ENCODE data around the gene MTHFSD. TPM values are rescaled to one million over a fixed set of nuclear protein-coding genes. Genes with fewer than 3 reads are reported as not detected.

Gene MTHFSD
- total and polyA plus RNA-seq, 2 of the 8 experiments (the other 6 are each of a cell fraction or from before 2014, with no cell fraction given), result 7.1 to 9.8 TPM

DNA sequence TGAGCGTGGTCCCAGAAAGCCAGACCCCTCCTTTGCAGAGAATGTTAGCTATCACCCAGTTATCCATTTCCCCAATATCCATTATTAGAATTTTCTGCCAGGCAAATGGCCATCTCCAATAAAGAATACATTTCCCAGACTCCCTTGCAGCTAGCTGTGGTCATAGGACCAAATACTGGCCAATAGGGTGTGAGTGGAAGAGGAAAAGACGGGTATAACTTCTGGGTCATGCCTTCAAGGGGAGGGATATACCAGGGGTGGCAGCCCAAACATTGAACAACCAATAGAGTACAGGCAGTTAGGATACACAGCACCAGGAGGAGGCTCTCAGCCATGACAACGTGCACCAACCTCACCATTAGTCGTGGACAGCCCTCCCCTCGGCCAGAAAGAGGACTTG is 70.8 kb downstream of the MTHFSD start:
- no peak overlapping the region for H4K5ac ChIP-seq (ENCODE audit: insufficient read length, low read depth, low read length)
- peaks cover 3% of the 10 kb centered on the region; the same call in 1 of the 2 replicates for H3K23me2 ChIP-seq (ENCODE audit: low read depth, low read length)
- 78% methylated on average over 5 of the region's 5 CpGs; no CpG with 5 or more reads in 1 of the 2 experiments for WGBS, 2 experiments (ENCODE audit: extremely low coverage in 1 of 2, insufficient coverage in 1 of 2, insufficient read length in 1 of 2, insufficient replicate concordance in 2 of 2, low coverage in 1 of 2, low lambda C conversion rate in 2 of 2, missing lambda C conversion rate in 1 of 2)
- H3K4ac ChIP-seq (replicated peaks; ENCODE audit: insufficient read length, low read depth, low read length), result no peak overlapping the region
- no peak overlapping the region for H3K4me3 ChIP-seq (ENCODE audit: extremely low read depth in 1 of 4, insufficient read depth in 2 of 4, low read depth in 3 of 4, low read length in 4 of 4)
- H3K23ac ChIP-seq (ENCODE audit: insufficient read length), result no peak overlapping the region
- peaks cover 0 to 13% (median 3%) of the 10 kb centered on the region in 4 experiments; a peak in 2 of 7 replicates for H3K27me3 ChIP-seq (replicated peaks in 1 of 4; ENCODE audit: control insufficient read depth in 3 of 4, extremely low read depth in 1 of 4, insufficient read depth in 3 of 4, low read length in 3 of 4)
- no peak overlapping the region for H2BK20ac ChIP-seq (ENCODE audit: low read length)
- no peak overlapping the region; the same call in 1 of the 2 replicates for H4K8ac ChIP-seq (ENCODE audit: extremely low read depth, insufficient read depth, low read length)
- peaks cover 2% of the 10 kb centered on the region in 2 experiments for H4K20me1 ChIP-seq (replicated peaks in 1 of 2; ENCODE audit: control insufficient read depth in 1 of 2, insufficient read depth in 2 of 2, low read length in 2 of 2)
- peaks cover 9 to 10% of the 10 kb centered on the region in 2 experiments for H3K9me3 ChIP-seq (ENCODE audit: insufficient read depth in 2 of 2, low read depth in 1 of 2, low read length in 1 of 2)
- H3K79me1 ChIP-seq (ENCODE audit: low read depth, low read length), result no peaks in the 10 kb centered on the region
- H2BK5ac ChIP-seq (ENCODE audit: low read depth, low read length), result no peak overlapping the region
- ChIA-PET CTCF (ENCODE audit: partially characterized antibody) (interaction anchor here (2.5 kb wide), 1 partner anchor 232 kb away, joined by 9 read pairs; no protein-coding TSS in a partner anchor), POLR2A (ENCODE audit: partially characterized antibody) (no interaction called here)
- no peak overlapping the region for H2BK12ac ChIP-seq (ENCODE audit: low read depth, low read length)
- H3K4me1 ChIP-seq (replicated peaks in 1 of 4; ENCODE audit: control insufficient read depth in 3 of 4, insufficient read depth in 4 of 4, low read length in 3 of 4), result peaks cover 0 to 4% (median 0%) of the 10 kb centered on the region in 4 experiments; a peak in 1 of 7 replicates
- no peaks in the 10 kb centered on the region for H3K79me2 ChIP-seq (ENCODE audit: control insufficient read depth in 1 of 2, insufficient read depth in 2 of 2, low read length in 2 of 2)
- H2AFZ ChIP-seq (ENCODE audit: low read length), result no peak overlapping the region
- H3K4me2 ChIP-seq (ENCODE audit: insufficient read depth in 1 of 2, low read depth in 2 of 2, low read length in 2 of 2), result no peak overlapping the region
- no peak overlapping the region for H4K91ac ChIP-seq (replicated peaks; ENCODE audit: insufficient read length, low read length)
- no peak overlapping the region for H3K14ac ChIP-seq (ENCODE audit: insufficient read length)
- H2AK5ac ChIP-seq (ENCODE audit: low read depth, low read length), result no peak overlapping the region
- H2BK15ac ChIP-seq (ENCODE audit: low read length), result no peak overlapping the region
- TF ChIP-seq FOSL1 (IDR thresholded peaks at IDR 0.05; ENCODE audit: insufficient read depth, low read depth, low read length) (no peak), TAF7 (optimal IDR thresholded peaks at IDR 0.05; ENCODE audit: borderline replicate concordance, low read depth, low read length) (no peak), CTBP2 (IDR thresholded peaks at IDR 0.05; ENCODE audit: borderline replicate concordance, insufficient read depth, insufficient read length, low read length) (no peak), SRF (IDR thresholded peaks at IDR 0.05; ENCODE audit: low read depth, low read length) (no peak), NRF1 (IDR thresholded peaks at IDR 0.05; ENCODE audit: low read depth, low read length) (no peak), HDAC2 (IDR thresholded peaks at IDR 0.05; ENCODE audit: borderline replicate concordance in 1 of 2, low read depth in 2 of 2, low read length in 2 of 2) (no peak), TBP (IDR thresholded peaks at IDR 0.05; ENCODE audit: low read depth, low read length) (no peak), POLR2A (IDR thresholded peaks at IDR 0.05; ENCODE audit: control extremely low read depth in 1 of 2, low read depth in 2 of 2, low read length in 2 of 2) (no peak), CEBPB (IDR thresholded peaks at IDR 0.05; ENCODE audit: low read depth, low read length) (no peak)
- TF ChIP-seq, protein P1, sequence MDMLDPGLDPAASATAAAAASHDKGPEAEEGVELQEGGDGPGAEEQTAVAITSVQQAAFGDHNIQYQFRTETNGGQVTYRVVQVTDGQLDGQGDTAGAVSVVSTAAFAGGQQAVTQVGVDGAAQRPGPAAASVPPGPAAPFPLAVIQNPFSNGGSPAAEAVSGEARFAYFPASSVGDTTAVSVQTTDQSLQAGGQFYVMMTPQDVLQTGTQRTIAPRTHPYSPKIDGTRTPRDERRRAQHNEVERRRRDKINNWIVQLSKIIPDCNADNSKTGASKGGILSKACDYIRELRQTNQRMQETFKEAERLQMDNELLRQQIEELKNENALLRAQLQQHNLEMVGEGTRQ (IDR thresholded peaks at IDR 0.05; ENCODE audit: low read length), result no peak
- H2BK120ac ChIP-seq (replicated peaks; ENCODE audit: low read depth, low read length), result no peak overlapping the region
- DNase-seq (ENCODE audit: low read depth in 1 of 2, low spot score in 2 of 2) (no peak), FAIRE-seq (no peak)
- H3K18ac ChIP-seq (ENCODE audit: extremely low read depth, low read length), result no peak overlapping the region
- no peaks in the 10 kb centered on the region for H3K36me3 ChIP-seq (ENCODE audit: control insufficient read depth in 2 of 4, insufficient read depth in 4 of 4, low read length in 3 of 4)
- no peak overlapping the region for H3K56ac ChIP-seq (replicated peaks; ENCODE audit: insufficient read length, low read depth, low read length)
- H3K27ac ChIP-seq (ENCODE audit: low read depth, low read length), result no peak overlapping the region
- H3K9ac ChIP-seq (replicated peaks in 1 of 4; ENCODE audit: extremely low read depth in 1 of 4, low read depth in 3 of 4, low read length in 3 of 4), result no peak overlapping the region

All from H1 (cell line).